Stimulated activated CD4-positive, alpha-beta T cell treated with anti-CD3 and anti-CD28 coated beads, Interleukin-2, amount 100 ng/mL, for 4 hours (primary cell): ENCODE measurements around the gene BHMT2.

Experiments
- DNase-seq: peaks from one replicate; pipeline ENCODE4 v3.0.0-alpha.2; 2020; ENCODE audit warnings: low read depth

The BHMT2 gene

GRCh38 chr5:79069488-79070349, at the start of gene BHMT2, which contains the start of gene DMGDH:
Gene BHMT2, plus strand, starts transcription at chr5:79069767. Its CDS starts 16 bp downstream, at chr5:79069783.
Gene DMGDH, minus strand, starts transcription at chr5:79069674. Its CDS starts 54 bp downstream, at chr5:79069620.
- DNase-seq = no peak

GRCh38 chr5:79020861-79021561, 48.6 kb upstream of the BHMT2 start:
- peak; percentile 11 for DNase-seq

- DNase-seq = no peak
These were observed 47.8 kb upstream of the BHMT2 start for GRCh38 chr5:79021753-79022152.

GRCh38 chr5:79022771-79023170, 46.8 kb upstream of the BHMT2 start:
- DNase-seq = no peak

GRCh38 chr5:79023348-79023747, 46.2 kb upstream of the BHMT2 start:
- no peak for DNase-seq

GRCh38 chr5:79023947-79024346, 45.6 kb upstream of the BHMT2 start:
- no peak for DNase-seq

- peak; percentile 8 for DNase-seq
These were observed 44.5 kb upstream of the BHMT2 start for GRCh38 chr5:79025054-79025472.

GRCh38 chr5:79030663-79031484, 38.7 kb upstream of the BHMT2 start:
- DNase-seq = no peak

- DNase-seq = no peak
These were observed 38.1 kb upstream of the BHMT2 start for GRCh38 chr5:79031485-79031867.

GRCh38 chr5:79032031-79032695, 37.4 kb upstream of the BHMT2 start:
- no peak for DNase-seq

- DNase-seq = no peak
These were observed 36.8 kb upstream of the BHMT2 start for GRCh38 chr5:79032782-79033181.

- DNase-seq = no peak
These were observed 34.3 kb upstream of the BHMT2 start for GRCh38 chr5:79035237-79035636.

GRCh38 chr5:79036769-79037168, 32.8 kb upstream of the BHMT2 start:
- DNase-seq = no peak

- DNase-seq = no peak
These were observed 27.4 kb upstream of the BHMT2 start for GRCh38 chr5:79042188-79042587.

GRCh38 chr5:79047199-79047598, 22.4 kb upstream of the BHMT2 start:
- DNase-seq = no peak

GRCh38 chr5:79048437-79048836, 21.1 kb upstream of the BHMT2 start:
- no peak for DNase-seq

- DNase-seq = no peak
These were observed 19.1 kb upstream of the BHMT2 start for GRCh38 chr5:79050498-79050897.

GRCh38 chr5:79053321-79053720, 16.2 kb upstream of the BHMT2 start:
- no peak for DNase-seq

GRCh38 chr5:79055017-79055416, 14.6 kb upstream of the BHMT2 start:
- no peak for DNase-seq

- no peak for DNase-seq
These were observed 12.7 kb upstream of the BHMT2 start for GRCh38 chr5:79056847-79057246.

GRCh38 chr5:79059674-79060073, 9.9 kb upstream of the BHMT2 start:
- no peak for DNase-seq

GRCh38 chr5:79062436-79062835, 7.1 kb upstream of the BHMT2 start:
- DNase-seq = no peak
